ENCODE measurements around the gene MANEAL.

DNA sequence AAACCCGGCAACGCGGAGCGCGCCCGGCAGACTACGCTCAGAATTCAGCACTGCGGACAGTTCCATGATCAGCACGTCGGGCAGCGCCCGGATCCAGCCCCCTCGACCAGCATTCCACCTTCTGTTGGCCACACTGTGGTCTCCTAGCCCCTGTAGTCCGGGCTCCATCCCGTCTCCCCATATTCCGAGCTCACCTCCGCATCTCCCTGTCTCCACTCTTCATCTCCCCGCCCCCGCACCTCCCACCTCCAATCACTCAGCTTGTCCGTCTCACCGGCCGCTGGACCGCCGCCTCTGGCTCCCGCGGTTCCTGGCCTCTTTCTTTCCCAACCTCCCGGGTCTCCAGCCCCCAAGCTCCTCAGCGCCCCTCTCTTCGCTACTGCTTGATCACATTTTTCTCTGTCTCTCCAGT is 29.2 kb upstream of the MANEAL start:
- TF ChIP-seq, protein P1, sequence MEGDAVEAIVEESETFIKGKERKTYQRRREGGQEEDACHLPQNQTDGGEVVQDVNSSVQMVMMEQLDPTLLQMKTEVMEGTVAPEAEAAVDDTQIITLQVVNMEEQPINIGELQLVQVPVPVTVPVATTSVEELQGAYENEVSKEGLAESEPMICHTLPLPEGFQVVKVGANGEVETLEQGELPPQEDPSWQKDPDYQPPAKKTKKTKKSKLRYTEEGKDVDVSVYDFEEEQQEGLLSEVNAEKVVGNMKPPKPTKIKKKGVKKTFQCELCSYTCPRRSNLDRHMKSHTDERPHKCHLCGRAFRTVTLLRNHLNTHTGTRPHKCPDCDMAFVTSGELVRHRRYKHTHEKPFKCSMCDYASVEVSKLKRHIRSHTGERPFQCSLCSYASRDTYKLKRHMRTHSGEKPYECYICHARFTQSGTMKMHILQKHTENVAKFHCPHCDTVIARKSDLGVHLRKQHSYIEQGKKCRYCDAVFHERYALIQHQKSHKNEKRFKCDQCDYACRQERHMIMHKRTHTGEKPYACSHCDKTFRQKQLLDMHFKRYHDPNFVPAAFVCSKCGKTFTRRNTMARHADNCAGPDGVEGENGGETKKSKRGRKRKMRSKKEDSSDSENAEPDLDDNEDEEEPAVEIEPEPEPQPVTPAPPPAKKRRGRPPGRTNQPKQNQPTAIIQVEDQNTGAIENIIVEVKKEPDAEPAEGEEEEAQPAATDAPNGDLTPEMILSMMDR (IDR thresholded peaks at IDR 0.05): no peak
- no peak for TF ChIP-seq EZH2 (IDR thresholded peaks at IDR 0.05; ENCODE audit: borderline replicate concordance, insufficient read depth, low read depth, low read length, poor library complexity, severe bottlenecking)
